GM20431 (cell line): ENCODE results near the gene GPX7.
"Not testable (repeated sequence)": the region's sequence is repeated elsewhere in the genome, so short reads cannot be mapped to it uniquely, and the experiment has no call there.

ENCODE experiments used
- in situ Hi-C: fragments of 300-500 bp; cut with MseI, MboI; formaldehyde crosslinking; loops from one replicate; pipeline ENCODE4 v1.15.0; 2020; ENCODE audit warnings: low sequenced_read_pairs; ENCODE audit not compliant: unreplicated experiment

The GPX7 gene

DNA sequence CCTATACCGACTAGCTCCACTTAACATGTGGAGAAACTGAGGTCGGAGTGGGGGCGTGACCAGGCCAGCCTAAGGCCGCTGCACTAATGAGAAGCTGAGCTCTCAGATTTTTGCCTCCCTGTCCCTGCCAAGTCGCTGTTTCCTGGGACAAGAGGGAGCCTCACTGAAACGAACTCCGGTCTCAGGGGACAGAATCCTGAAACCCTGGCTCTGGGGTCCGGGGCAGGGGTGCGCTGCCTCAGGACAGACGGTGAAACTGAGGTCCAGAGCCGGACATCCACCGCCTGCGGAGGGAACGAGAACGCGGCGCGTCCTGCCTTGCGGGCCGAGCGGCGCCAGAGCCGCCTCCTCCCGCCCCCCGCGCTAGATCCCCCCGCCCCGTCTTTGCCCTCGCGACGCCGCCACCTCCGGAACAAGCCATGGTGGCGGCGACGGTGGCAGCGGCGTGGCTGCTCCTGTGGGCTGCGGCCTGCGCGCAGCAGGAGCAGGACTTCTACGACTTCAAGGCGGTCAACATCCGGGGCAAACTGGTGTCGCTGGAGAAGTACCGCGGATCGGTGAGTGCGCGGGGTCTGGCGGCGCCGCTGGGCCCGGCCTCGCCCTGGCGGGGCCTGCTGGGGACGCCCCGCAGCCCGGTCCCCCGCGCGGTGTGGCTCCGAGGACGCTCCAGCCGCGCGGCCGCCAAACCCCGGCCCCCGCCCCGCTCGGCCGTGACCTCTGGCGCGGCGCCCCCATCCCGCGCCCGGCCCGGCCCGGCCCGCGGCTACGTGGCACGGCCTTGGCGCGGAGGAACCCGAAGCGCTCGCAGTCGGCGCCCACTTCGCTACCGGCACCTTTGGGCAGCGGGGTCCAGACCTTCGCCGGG is at the start of gene GPX7:
Gene GPX7, plus strand, starts transcription at position 381 of the 865 bp plus-strand sequence. Its CDS starts 39 bp downstream, at position 420.
- in situ Hi-C loops: no loop called here

DNA sequence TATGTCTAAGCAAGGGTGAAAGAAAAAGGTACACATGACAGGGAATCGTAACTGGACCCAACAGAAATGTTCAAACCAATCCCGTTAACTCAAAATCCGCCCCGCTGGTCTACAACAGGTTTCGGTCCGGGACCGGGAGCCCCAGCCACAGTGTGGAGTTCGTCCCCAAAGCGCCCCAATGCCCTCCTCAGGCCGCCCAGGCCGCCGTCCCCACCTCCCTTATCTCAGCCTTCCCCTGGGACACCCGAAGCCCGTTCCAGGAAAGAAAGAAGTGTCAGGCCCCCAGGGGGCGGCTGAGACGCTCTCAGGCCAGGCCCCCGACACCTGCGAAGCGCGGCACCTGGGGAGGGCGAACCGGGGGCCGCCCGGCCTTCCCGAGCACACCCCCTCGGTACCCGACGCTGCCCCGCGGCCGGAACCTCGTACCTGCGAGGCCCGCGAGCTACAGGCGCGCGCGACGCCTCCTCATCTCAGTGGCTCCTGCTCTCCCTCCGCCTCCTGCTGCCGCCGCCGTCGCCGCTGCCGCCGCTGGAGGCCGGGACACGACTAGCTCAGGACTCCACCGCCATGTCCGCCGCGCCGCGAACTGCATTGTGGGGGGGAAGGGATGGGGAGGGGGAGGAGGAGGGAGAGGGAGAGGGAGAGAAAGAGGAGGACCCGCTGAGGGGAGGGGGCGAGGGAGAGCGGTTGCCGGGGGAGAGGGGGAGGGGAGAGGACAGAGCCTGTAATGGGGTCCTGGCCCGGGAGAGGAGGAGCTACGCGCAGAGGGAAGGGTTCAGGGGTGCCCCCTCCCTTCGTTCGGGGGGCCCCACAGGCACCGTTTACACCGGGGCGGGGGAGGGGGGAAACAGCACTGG is 49.4 kb upstream of the GPX7 start, which contains the start of gene TUT4:
Gene TUT4, minus strand, starts transcription at position 588 of the 857 bp plus-strand sequence. CDS start 26,812 bp downstream, outside the sequence.
- in situ Hi-C loops: no loop called here

DNA sequence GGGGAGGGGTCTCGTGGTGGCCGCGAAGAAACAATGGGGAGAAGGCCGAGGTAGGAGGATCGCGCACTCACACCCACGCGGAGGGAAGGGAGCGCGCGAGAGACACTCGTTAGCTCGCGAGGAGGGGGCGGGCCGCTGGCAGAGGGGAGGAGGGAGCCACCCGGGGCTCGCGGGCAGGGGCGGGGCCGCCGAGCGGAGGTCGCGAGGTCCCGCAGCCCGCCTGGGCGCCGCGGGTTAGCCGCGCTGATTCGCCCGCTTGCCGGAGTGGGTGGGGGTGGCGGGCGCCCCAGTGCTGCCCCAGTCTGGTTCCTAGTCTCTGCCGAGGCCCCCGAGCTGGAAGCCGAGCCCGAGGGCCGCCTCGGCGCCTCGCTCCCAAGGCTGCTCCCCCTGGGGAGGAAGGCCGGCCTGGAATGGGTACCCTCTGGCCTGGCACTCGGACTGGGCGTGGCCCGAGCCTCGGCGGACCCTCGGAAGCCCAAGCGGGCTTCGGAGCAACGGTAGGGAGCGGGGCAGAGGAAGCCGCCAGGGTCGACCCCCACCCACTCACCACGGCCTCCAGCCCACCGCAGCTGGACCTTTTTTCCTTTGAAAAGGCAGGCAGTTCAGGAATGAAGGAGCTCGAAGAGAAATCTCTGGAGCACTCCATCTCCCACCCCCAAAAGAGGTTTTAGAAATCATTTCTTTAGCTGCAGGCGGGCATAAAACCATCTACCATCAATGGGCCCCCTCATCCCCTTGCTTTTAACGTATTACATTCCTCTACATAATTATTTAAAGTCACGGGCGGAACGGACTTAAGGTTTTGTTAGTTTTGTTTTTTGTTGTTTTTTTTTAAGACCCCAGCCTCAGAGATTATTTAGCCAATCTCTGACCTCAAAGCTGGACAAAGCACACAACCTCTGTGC is 48.6 kb upstream of the GPX7 start:
- in situ Hi-C loops: no loop called here

DNA sequence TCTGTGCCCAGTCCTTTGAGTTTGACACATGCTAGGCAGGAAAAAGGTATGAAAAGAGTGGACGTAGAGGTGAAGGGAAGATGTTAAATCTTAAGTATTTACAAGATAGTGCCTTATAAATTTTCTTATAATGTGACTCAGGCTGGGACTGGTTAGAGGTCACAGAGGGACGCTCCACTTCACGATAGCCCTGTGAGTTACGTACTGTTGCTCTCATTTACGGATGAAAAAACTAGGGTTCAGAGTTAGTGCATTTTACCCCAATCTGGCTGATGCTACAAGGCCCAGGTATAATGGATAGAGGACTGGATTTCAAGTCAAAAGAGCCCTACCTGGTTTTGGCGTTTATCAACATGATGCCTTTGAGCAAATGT is 47.9 kb upstream of the GPX7 start:
- in situ Hi-C loops: no loop called here

DNA sequence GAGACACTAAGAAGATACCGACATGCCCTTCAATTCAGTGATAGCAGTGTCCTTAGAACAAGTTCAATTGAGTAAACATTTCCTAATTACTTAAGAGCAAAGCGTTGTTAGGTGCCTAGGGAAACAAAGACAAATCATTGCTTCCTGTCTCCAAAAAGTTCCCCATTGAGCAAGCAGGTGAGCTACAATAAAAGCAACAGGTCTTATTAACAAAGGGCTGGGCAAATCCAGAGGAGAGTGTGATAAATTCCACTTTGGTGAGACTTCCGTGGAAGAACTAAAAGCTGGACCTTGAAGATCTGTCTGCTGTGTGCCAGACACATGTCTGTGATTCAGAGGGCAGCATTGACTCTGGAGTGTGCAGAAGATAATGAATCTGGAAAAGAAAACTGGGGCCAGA is 47.4 kb upstream of the GPX7 start:
- in situ Hi-C loops: no loop called here

DNA sequence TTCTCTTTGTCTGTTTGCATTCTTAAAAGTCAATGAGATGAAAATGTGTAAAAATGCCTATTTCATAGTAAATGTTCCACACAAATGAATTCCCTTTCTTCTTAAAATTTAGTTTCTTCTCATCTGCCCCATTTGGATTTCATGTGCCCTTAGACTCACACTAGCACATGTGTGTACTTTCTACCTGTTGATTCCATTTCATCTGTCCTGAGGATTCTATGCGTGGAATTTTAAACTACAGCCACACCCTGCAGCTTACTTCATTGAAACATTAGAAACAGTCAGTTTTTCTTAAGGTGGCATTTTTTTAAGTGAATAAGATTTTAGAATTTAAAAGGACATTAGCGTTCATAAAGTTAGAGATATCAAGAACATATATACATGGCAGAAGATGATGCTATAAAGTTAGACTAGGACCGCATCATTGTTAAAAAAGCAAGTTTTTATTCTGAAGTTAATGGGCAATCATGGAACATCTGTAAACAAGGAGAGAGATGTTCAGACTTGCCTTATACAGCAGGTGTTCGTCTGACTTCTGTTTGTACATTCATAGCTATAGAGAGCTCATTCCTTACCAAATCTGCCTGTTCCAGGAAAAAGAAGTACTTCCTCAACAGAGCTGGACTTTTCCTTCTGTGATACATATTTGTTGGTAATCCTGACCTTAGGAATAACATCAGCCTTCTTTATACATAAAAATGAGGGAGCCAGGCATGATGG is 45.4 kb upstream of the GPX7 start:
- in situ Hi-C loops: no loop called here

DNA sequence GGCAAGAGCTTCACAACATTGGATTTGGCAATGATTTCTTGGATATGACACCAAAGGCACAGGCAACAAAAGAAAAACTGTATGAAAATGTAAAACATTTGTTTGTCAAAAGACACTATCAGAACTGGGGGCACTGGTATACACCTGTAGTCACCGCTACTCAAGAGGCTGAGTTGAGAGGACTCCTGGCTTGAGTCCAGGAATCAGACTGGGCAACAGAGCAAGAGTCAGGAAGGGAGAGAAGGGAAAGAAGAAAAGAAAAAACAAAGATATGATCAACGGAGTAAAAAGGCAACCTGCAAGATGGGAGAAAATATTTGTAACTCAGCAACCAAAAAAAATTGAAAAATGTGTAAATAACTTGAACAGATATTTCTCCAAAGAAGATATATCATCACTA is 43.2 kb upstream of the GPX7 start:
- in situ Hi-C loops: no loop called here

DNA sequence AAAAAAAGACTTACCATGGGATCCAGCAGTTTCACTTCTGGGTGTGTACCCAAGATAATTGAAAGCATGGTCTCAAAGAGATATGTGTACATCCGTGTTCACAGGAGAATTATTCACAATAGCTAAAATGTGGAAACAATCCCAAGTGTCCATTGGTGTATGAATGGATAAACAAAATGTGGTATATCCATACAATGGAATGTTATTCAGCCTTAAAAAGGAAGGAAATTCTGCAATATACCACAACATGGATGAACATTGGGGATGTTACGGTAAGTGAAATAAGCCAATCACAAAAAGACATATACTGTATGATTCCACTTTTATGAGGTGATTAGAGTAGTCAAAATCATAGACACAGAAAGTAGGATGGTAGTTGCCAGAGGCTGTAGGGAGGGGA is 42.3 kb upstream of the GPX7 start:
- in situ Hi-C loops: no loop called here

DNA sequence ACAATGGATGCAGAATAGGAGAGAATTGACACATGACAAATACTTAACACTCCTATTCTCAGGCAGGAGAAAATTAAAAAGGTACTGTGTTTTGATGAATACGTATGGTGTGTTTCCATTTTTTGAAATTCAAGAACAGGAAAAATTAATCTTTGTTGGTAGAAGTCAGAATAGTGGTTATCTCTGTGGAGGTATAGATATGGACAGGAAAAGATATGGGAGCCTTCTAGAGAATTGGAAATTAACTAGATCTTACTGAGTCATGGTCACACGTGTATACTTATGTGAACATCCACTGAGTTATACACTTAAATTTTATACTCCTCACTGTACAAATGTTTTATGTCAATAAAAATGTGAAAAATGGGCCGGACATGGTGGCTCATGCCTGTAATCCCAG is 39.4 kb upstream of the GPX7 start:
- in situ Hi-C loops: no loop called here

DNA sequence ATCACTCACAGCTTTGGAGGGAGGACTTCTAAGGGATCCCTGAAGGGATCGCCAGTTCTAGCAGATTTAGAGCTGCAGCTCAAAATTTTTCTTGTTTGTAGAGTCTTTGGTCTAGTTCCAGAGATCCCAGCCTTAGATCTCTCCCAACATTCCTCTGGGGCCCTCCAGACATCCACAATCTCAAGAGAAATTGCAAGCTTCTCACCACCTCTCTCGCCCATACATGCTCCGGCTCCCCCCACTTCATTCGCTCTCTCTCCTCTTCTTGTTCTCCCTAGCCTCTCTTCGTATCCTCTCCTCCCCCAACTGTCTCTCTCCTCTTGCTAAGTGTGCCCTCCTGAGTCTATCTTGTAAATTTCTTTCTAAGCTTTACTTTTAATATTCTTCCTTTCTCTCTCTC is 34.2 kb upstream of the GPX7 start:
- in situ Hi-C loops: no loop called here

DNA sequence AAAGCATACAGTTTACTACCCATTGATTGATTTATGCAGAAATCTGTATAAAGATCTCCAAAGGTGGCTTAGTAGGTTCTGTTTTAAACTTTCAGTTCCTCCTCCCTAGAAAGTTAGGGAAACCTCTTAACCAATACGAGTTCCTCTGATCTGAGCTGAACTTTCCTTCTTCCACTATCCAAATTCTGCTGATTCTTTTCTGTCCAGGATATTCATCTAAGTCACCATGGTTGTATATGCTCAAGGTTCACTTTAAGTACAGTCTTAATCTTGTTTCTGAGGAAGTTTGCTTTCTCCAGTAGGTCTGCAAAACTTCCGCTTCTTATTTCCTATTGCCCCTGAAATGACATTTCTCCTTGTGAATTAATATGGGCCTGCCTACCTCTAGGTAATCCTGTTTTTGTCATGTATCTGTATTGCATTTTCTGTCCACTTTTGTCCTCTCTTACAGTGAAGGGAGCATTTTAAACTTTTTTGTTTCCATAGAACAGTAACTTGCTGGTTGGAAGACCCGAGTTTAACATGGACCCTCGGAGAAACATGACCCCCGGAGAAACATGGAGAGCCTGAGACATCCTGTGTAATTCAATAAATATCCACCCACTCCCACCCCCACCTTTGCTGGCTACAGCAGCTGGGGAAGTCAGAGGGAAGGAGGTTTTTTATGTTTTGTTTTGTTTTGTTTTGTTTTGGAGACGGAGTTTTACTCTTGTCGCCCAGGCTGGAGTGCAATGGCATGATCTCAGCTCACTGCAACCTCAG is 32.5 kb upstream of the GPX7 start:
- in situ Hi-C loops: no loop called here

DNA sequence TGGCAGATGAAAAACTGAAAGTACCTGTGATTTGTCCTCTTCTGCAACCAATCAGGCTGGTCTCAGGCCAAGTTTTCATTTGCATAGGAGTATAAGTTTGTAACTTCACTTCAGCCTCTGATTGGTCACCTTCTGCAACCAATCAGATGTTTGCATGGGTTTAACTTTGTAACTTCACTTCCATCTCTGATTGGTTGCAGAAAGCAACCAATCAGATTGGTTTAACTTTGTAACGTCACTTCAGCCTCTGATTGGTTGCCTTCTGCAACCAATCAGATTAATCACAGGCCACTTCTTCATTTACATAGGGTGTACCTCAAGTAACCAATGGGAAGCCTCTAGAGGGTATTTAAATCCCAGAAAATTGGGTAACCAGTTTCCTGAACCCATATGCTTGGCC is 30.4 kb upstream of the GPX7 start:
- in situ Hi-C loops: no loop called here

DNA sequence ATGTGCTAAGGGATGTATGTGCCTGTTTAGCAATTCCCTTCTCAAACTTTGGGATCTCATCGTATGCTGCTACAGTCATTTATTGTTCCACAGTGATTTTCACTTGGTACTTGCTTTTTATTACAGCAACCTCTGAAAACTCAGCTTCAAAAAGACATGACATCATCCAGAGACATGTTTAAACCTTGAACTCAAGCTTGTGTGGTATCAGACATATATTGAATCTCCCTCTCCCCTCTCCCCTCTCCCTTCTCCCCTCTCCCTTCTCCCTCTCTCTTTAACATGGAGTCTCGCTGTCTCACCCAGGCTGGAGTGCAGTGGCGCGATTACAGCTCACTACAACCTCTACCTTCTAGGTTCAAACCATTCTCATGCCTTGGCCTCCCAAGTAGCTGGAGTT is 29.8 kb upstream of the GPX7 start:
- in situ Hi-C loops: no loop called here

DNA sequence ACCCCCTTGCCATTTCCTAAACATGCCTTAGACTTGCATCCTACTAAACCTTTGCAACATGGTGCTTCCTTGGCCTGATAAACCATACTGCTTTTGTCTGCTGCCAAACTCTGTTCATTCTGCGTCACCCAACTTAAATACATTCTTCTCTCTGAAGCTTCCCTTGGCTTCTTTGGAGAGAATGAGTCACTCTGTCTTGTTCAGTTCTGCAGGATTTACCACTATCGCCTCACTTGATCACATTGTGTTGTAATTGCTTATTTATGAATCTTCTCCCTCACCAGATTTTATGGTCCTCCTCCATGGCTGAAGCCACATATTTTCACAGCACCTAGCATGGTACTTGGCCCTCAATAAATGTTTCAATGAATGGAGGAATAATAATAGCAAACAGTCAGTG is 27.6 kb upstream of the GPX7 start:
- in situ Hi-C loops: no loop called here

DNA sequence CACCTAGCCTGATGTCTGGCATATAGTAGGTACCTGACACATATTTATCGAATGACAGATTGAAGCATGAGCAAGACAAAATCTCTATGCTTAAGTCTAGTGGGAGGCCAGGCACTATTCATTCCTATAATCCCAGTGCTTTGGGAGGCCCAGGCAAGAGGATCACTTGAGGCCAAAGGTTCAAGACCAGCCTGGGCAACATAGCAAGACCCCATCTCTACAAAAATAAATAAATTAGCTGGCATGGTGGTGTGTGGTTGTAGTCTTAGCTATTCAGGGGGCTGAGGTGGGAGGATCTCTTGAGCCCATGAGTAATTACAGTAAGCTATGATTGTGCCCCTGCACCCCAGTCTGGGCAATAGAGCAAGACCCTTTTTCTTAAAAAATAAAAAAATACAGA is 26.1 kb upstream of the GPX7 start:
- in situ Hi-C loops: no loop called here

DNA sequence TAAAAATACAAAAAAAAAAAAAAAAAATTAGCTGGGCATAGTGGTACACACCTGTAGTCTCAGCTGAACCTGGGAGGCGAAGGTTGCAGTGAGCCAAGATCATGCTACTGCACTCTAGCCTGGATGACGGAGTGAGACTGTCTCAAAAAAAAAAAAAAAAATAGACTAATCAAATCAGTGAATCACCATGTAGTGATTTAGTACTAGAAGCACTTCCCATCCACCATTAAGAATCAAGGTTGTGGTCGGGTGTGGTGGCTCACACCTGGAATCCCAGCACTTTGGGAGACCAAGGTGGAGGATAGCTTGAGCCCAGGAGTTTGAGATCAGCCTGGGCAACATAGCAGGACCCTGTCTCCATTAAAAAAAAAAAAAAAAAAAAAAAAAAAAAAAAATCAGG is 24.1 kb upstream of the GPX7 start:
- in situ Hi-C loops: not testable (repeated sequence)

DNA sequence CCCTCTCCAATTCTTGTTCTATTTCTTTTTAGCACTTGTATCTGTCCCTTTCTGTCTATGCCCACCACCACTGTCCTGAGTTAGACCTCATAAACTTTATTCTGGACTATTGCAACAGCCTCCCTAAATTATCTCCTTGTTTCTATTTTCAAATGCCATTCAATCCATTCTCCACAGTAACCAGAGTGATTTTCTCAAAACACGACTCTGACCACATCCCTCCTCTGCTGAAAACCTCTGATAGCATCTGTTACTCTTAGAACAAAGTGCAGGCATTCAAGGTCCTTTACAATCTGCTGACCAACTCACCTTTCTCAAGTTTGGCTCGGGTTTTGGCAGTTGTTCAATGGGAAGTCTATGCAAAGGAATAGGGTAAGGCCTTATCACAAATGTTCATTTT is 22.8 kb upstream of the GPX7 start:
- in situ Hi-C loops: no loop called here

DNA sequence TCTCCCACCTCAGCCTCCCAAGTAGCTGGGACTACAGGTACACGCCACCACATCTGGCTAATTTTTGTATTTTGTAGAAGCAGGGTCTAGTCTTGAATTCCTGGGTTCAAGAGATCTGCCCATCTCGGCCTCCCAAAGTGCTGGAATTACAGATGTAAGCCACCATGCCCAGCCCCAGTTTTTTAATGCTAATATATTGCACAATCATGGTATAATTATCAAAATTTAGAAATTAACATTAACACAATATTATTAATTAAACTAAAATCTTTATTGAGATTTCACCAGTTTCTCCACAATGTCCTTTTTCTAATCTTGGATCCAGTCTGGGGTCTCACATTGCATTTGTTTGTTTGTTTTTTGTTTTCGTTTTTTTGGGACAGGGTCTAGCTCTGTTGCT is 21.9 kb upstream of the GPX7 start:
- in situ Hi-C loops: no loop called here

DNA sequence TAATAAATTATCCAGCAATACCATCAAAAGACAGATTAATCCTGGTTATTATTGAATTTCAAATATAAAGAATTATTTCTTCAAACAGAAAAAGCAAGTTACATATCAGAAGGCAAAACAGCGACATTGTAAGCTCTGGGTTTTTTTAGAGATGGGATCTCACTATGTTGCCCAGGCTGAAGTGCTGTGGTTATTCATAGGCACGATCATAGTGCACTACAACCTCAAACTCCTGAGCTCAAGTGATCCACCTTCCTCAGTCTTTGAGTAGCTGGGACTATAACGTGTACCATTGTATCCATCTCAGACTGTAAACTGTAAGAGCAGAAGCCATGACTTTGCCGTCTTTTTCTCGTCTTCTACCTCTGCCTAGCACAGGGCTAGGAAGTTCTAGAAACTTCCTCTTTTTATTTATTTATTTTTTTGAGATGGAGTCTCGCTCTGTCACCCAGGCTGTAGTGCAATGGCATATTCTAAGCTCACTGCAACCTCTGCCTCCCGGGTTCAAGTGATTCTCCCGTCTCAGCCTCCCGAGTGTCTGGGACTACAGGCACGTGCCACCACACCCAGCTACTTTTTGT is 20.0 kb upstream of the GPX7 start:
- in situ Hi-C loops: no loop called here
